HepG2 (cell line): ENCODE measurements around the gene ABHD1. TPM values are rescaled to one million over a fixed set of nuclear protein-coding genes. Genes with fewer than 3 reads are reported as not detected.

Experiments used
- ATF6 ChIP-seq: sonication (generic); formaldehyde crosslinking; conservative IDR thresholded peaks from 2 replicates; pipeline ENCODE4 v1.4.0; 2020; ENCODE audit warnings: missing genetic modification reagents
- CBX1 ChIP-seq: IDR thresholded peaks from one replicate; pipeline ENCODE4 v1.6.1; 2016; ENCODE audit warnings: antibody characterized with exemption, low read depth
- CREBL2 ChIP-seq: sonication (generic); formaldehyde crosslinking; IDR thresholded peaks from 2 replicates; pipeline ENCODE4 v1.8.1; 2023; ENCODE audit warnings: missing genetic modification reagents, mild to moderate bottlenecking, borderline replicate concordance
- CSRNP2 ChIP-seq: sonication (generic); formaldehyde crosslinking; conservative IDR thresholded peaks from 2 replicates; pipeline ENCODE4 v1.8.0; 2022; ENCODE audit warnings: low read depth, missing genetic modification reagents
- FOXP1 ChIP-seq, 2 experiments: fragments of 450-650 bp in 1 of 2; IDR thresholded peaks; 2 replicates each; pipeline ENCODE4 v1.6.1; 2017 to 2018; ENCODE audit warnings: antibody characterized with exemption in 1 of 2
- GATAD1 ChIP-seq: IDR thresholded peaks from 2 replicates; pipeline ENCODE4 v1.6.1; 2016; ENCODE audit warnings: missing genetic modification reagents, missing compliant biosample characterization
- HOXA5 ChIP-seq: sonication (generic); formaldehyde crosslinking; IDR thresholded peaks from 2 replicates; pipeline ENCODE4 v1.4.0; 2020; ENCODE audit warnings: missing genetic modification reagents
- JUNB ChIP-seq: sonication (generic); formaldehyde crosslinking; IDR thresholded peaks from 2 replicates; pipeline ENCODE4 v1.8.0; 2022; ENCODE audit warnings: missing genetic modification reagents, mild to moderate bottlenecking, borderline replicate concordance
- KMT2A ChIP-seq: sonication (generic); formaldehyde crosslinking; IDR thresholded peaks from 2 replicates; pipeline ENCODE4 v1.4.0; 2020; ENCODE audit warnings: missing genetic modification reagents
- LCORL ChIP-seq, 2 experiments: fragments of 450-650 bp in 1 of 2; sonication (generic) in 1 of 2; formaldehyde crosslinking in 1 of 2; IDR thresholded peaks; 2 replicates each; pipeline versions ENCODE4 v1.5.0 to v1.6.1; 2017 to 2020; ENCODE audit warnings: antibody characterized with exemption in 1 of 2, missing genetic modification reagents in 1 of 2
- NAIF1 ChIP-seq: sonication (generic); formaldehyde crosslinking; IDR thresholded peaks from 2 replicates; pipeline ENCODE4 v1.5.0; 2020; ENCODE audit warnings: mild to moderate bottlenecking, missing genetic modification reagents, borderline replicate concordance
- NKX3-1 ChIP-seq: sonication (generic); formaldehyde crosslinking; IDR thresholded peaks from 2 replicates; pipeline ENCODE4 v1.5.0; 2020; ENCODE audit warnings: missing genetic modification reagents
- NR0B2 ChIP-seq: sonication (generic); formaldehyde crosslinking; IDR thresholded peaks from 2 replicates; pipeline ENCODE4 v1.4.0; 2020; ENCODE audit warnings: mild to moderate bottlenecking, missing genetic modification reagents
- NR2F2 ChIP-seq: IDR thresholded peaks from 2 replicates; pipeline ENCODE4 v1.6.1; 2012; ENCODE audit warnings: low read depth, inconsistent platforms, borderline replicate concordance
- REXO4 ChIP-seq: sonication (generic); formaldehyde crosslinking; IDR thresholded peaks from 2 replicates; pipeline ENCODE4 v1.8.0; 2022; ENCODE audit warnings: missing genetic modification reagents, mild to moderate bottlenecking, borderline replicate concordance
- SMARCC2 ChIP-seq: fragments of 450-650 bp; IDR thresholded peaks from 2 replicates; pipeline ENCODE4 v1.6.1; 2017; ENCODE audit warnings: antibody characterized with exemption, mild to moderate bottlenecking
- TBP ChIP-seq: sonication (generic); formaldehyde crosslinking; IDR thresholded peaks from 2 replicates; pipeline ENCODE4 v1.5.0; 2020; ENCODE audit warnings: missing genetic modification reagents
- ZMYM3 ChIP-seq: sonication (generic); formaldehyde crosslinking; IDR thresholded peaks from 2 replicates; pipeline ENCODE4 v1.5.1; 2020; ENCODE audit warnings: mild to moderate bottlenecking, missing genetic modification reagents
- ZNF10 ChIP-seq: sonication (generic); formaldehyde crosslinking; IDR thresholded peaks from 2 replicates; pipeline ENCODE4 v1.4.0; 2020; ENCODE audit warnings: mild to moderate bottlenecking, low read depth, missing genetic modification reagents, borderline replicate concordance
- ZNF12 ChIP-seq: sonication (generic); formaldehyde crosslinking; IDR thresholded peaks from 2 replicates; pipeline ENCODE4 v1.5.0; 2020; ENCODE audit warnings: missing genetic modification reagents
- ZNF256 ChIP-seq: sonication (generic); formaldehyde crosslinking; conservative IDR thresholded peaks from 2 replicates; pipeline ENCODE4 v1.4.0; 2020; ENCODE audit warnings: missing genetic modification reagents
- ZNF496 ChIP-seq: sonication (generic); formaldehyde crosslinking; IDR thresholded peaks from 2 replicates; pipeline ENCODE4 v1.8.1; 2023; ENCODE audit warnings: mild to moderate bottlenecking, moderate library complexity, missing genetic modification reagents; ENCODE audit not compliant: insufficient replicate concordance
- ZNF580 ChIP-seq: IDR thresholded peaks from 2 replicates; pipeline ENCODE4 v1.6.1; 2016; ENCODE audit warnings: low read depth, borderline replicate concordance
- ZNF629 ChIP-seq: sonication (generic); formaldehyde crosslinking; conservative IDR thresholded peaks from 2 replicates; pipeline ENCODE4 v1.5.0; 2020; ENCODE audit warnings: missing genetic modification reagents
- ZNF850 ChIP-seq: sonication (generic); formaldehyde crosslinking; conservative IDR thresholded peaks from 2 replicates; pipeline ENCODE4 v1.9.0; 2021; ENCODE audit warnings: mild to moderate bottlenecking, missing genetic modification reagents
- ZSCAN25 ChIP-seq: sonication (generic); formaldehyde crosslinking; IDR thresholded peaks from 2 replicates; pipeline ENCODE4 v1.8.0; 2022; ENCODE audit warnings: mild to moderate bottlenecking, missing genetic modification reagents
- polyA plus RNA-seq, 8 experiments: library from polyadenylated mRNA; depleted of rRNA in 3 of 8; stranded (reverse) in 7 of 8; unstranded in 1 of 8; fragments of >200 nt; fragmentation: Illumina TruSeq in 4 of 8; extraction: Trizol in 4 of 8; gene quantifications; 2 replicates each; pipeline versions ENCODE4 v1.2.1 to v1.2.3, GENCODE V29; 2011 to 2016; ENCODE audit warnings: low read depth in 4 of 8, missing spikeins in 1 of 8, mixed read lengths in 1 of 8; ENCODE audit not compliant: insufficient read depth in 1 of 8
- total RNA-seq, 5 experiments: library from RNA; depleted of rRNA; stranded (reverse); fragments of >200 nt; fragmentation: Illumina TruSeq; extraction: Trizol; gene quantifications; 2 replicates each; pipeline ENCODE4 v1.2.3, GENCODE V29; 2016; ENCODE audit warnings: low read depth in 1 of 5

ABHD1 gene
- total and polyA plus RNA-seq, 2 of the 13 experiments (the other 11 are each of a cell fraction or from before 2014, with no cell fraction given): 0.04 to 0.81 TPM

GRCh38 chr2:27086090-27086723, 37.4 kb upstream of the ABHD1 start (continued):
- no peak for TF ChIP-seq ZNF10 (CRISPR knock-in tag)
- TF ChIP-seq FOXP1 (IDR thresholded peaks at IDR 0.05): no peak
- TF ChIP-seq FOXP1 (CRISPR knock-in tag; IDR thresholded peaks at IDR 0.05): no peak
- peak; percentile 78 for TF ChIP-seq CBX1
- no peak for TF ChIP-seq ZNF850 (CRISPR knock-in tag)
- TF ChIP-seq ZSCAN25 (CRISPR knock-in tag): no peak
- no peak for TF ChIP-seq ZMYM3
- TF ChIP-seq ZNF12 (CRISPR knock-in tag): peak; percentile 74
- TF ChIP-seq CSRNP2 (CRISPR knock-in tag): no peak
- peak; percentile 84; the same call in 1 of the 2 replicates for TF ChIP-seq NKX3-1 (CRISPR knock-in tag)
- no peak for TF ChIP-seq LCORL (IDR thresholded peaks at IDR 0.05)
- TF ChIP-seq LCORL (CRISPR knock-in tag; IDR thresholded peaks at IDR 0.05): peak; percentile 87
- TF ChIP-seq ZNF629 (CRISPR knock-in tag): no peak
- TF ChIP-seq JUNB (CRISPR knock-in tag): no peak
- TF ChIP-seq REXO4 (CRISPR knock-in tag): no peak; the same call in 1 of the 2 replicates
- TF ChIP-seq NR0B2: peak; percentile 53; the same call in 1 of the 2 replicates
- TF ChIP-seq CREBL2 (CRISPR knock-in tag): no peak; the same call in 1 of the 2 replicates
- peak; percentile 97 for TF ChIP-seq ZNF580 (CRISPR knock-in tag)
- TF ChIP-seq ATF6 (CRISPR knock-in tag): peak; percentile 92
- TF ChIP-seq SMARCC2: no peak
- no peak for TF ChIP-seq NR2F2
- peak; percentile 95 for TF ChIP-seq HOXA5
- peak; percentile 87 for TF ChIP-seq KMT2A (CRISPR knock-in tag)
- TF ChIP-seq NAIF1: no peak
- no peak for TF ChIP-seq ZNF496 (CRISPR knock-in tag)
- peak; percentile 75 for TF ChIP-seq GATAD1 (CRISPR knock-in tag)
- no peak for TF ChIP-seq ZNF256 (CRISPR knock-in tag)
- TF ChIP-seq TBP: no peak
